BJ (cell line): ENCODE data around the gene AGTPBP1. TPM values are rescaled to one million over a fixed set of nuclear protein-coding genes. Genes with fewer than 3 reads are reported as not detected.
A peak's percentile ranks its signal among the peaks of the same experiment; 100 is the strongest.

Experiments used
- CTCF ChIA-PET: fragments of 350-600 bp; formaldehyde crosslinking; extraction: SDS; loops from one replicate; lab custom pipeline; 2021; ENCODE audit warnings: antibody characterized with exemption, inconsistent platforms; lab: Yijun Ruan, JAX
- POLR2A ChIA-PET: fragments of 300-600 bp; sonication (Branson Sonifier 250); formaldehyde crosslinking; extraction: SDS; loops from one replicate; lab custom pipeline; 2021; ENCODE audit warnings: antibody characterized with exemption; lab: Charles Lee
- DNase-seq: peaks from one replicate; pipeline ENCODE4 v3.0.0-alpha.2; 2011; ENCODE audit warnings: low read depth
- H3K27me3 ChIP-seq: 2 replicates; pipeline ENCODE4 v1.6.0; 2011; ENCODE audit warnings: low read length; ENCODE audit not compliant: control insufficient read depth, insufficient read depth
- H3K36me3 ChIP-seq: 2 replicates; pipeline ENCODE4 v1.5.1; 2011; ENCODE audit warnings: low read length; ENCODE audit not compliant: control insufficient read depth, insufficient read depth
- H3K4me3 ChIP-seq: 2 replicates; pipeline ENCODE4 v1.5.1; 2011; ENCODE audit warnings: low read depth, mild to moderate bottlenecking, control low read depth, low read length
- polyA plus RNA-seq: library from polyadenylated mRNA; depleted of rRNA; stranded (reverse); fragments of >200 nt; gene quantifications from 2 replicates; pipeline ENCODE4 v1.2.3, GENCODE V29; 2011
- TF ChIP-seq, protein P1 (sequence below): IDR thresholded peaks from 2 replicates; pipeline ENCODE4 v1.5.1; 2011; ENCODE audit warnings: low read depth, mild to moderate bottlenecking, control low read depth, inconsistent platforms, low read length, moderate library complexity; ENCODE audit not compliant: insufficient read depth

The AGTPBP1 gene
- polyA plus RNA-seq, 1 experiment: 2.5 TPM

DNA sequence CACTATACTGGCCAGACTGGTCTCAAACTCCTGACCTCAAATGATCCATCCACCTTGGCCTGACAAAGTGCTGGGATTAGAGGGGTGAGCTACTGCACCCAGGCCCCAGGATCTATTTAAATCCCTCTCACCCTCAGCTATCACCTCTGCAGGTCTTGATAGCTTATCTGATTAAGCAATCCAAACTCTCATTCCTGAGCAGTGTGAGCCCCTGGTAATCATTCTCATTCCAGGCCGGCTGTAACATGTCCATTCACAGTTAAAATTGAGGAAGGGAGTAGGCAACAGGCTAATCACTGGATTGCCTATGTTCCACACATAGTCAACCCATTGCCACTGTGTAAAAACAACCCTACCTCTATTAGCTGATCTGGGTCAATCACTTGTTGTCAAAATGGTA, 111.1 kb downstream of the AGTPBP1 start:
- DNase-seq: no peak
- CTCF ChIA-PET: interaction anchor here (0.9 kb wide), 1 partner anchor 9 kb away, joined by 3 read pairs; no protein-coding TSS in a partner anchor
- Histone ChIP-seq H3K4me3 (no peak overlapping the region), H3K36me3 (no peaks in the 10 kb centered on the region), H3K27me3 (no peaks in the 10 kb centered on the region)
- POLR2A ChIA-PET: no interaction called here
- TF ChIP-seq, protein P1, sequence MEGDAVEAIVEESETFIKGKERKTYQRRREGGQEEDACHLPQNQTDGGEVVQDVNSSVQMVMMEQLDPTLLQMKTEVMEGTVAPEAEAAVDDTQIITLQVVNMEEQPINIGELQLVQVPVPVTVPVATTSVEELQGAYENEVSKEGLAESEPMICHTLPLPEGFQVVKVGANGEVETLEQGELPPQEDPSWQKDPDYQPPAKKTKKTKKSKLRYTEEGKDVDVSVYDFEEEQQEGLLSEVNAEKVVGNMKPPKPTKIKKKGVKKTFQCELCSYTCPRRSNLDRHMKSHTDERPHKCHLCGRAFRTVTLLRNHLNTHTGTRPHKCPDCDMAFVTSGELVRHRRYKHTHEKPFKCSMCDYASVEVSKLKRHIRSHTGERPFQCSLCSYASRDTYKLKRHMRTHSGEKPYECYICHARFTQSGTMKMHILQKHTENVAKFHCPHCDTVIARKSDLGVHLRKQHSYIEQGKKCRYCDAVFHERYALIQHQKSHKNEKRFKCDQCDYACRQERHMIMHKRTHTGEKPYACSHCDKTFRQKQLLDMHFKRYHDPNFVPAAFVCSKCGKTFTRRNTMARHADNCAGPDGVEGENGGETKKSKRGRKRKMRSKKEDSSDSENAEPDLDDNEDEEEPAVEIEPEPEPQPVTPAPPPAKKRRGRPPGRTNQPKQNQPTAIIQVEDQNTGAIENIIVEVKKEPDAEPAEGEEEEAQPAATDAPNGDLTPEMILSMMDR: no peak

DNA sequence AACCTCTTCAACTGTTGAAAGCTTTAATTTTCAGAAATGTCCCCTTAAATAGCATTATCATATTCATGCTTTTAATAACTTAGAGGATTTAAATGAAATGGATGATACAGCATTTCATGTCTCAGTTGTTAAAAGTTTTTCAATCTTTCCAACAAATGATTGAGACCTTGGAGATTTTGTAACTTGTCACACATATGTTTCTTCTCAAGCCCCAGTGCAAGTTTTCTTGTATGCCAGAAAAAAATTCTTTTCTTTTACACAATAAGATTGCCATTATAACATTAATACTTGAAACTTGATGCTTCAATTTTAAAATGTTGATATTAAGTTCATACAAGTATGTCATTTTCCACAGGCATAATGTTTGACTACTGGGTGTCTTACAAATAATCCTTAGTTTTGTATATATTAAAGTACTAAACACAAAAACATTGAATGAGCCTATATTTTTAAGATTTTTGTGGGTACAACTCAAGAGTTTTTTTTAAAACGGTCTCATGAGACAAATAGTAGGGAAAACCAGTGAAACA, 124.5 kb downstream of the AGTPBP1 start:
- Histone ChIP-seq H3K27me3 (no peaks in the 10 kb centered on the region), H3K4me3 (no peak overlapping the region), H3K36me3 (no peaks in the 10 kb centered on the region)
- CTCF ChIA-PET: no interaction called here
- POLR2A ChIA-PET: no interaction called here
- DNase-seq: no peak
- TF ChIP-seq, protein P1: no peak

DNA sequence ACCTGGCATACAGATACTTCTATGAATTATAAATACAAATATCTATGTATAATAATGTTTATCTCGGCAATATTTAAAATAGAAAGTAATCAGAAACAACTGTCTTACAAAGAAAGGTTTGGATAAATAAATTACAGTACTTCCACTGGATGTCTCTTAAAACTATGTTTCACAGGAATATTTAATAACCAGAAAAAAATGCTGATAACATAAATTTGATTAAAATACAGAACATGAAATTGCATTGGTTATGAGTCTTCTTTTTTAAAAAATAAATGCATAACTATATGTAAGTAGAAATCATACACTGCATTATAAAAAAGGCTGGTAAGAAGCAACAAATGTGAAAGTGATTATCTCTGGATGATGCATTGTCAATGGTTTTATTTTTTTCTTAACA, 126.0 kb downstream of the AGTPBP1 start:
- TF ChIP-seq, protein P1: no peak
- no peak for DNase-seq
- Histone ChIP-seq H3K4me3 (no peak overlapping the region), H3K36me3 (no peaks in the 10 kb centered on the region), H3K27me3 (no peaks in the 10 kb centered on the region)
- ChIA-PET POLR2A (no interaction called here), CTCF (no interaction called here)

DNA sequence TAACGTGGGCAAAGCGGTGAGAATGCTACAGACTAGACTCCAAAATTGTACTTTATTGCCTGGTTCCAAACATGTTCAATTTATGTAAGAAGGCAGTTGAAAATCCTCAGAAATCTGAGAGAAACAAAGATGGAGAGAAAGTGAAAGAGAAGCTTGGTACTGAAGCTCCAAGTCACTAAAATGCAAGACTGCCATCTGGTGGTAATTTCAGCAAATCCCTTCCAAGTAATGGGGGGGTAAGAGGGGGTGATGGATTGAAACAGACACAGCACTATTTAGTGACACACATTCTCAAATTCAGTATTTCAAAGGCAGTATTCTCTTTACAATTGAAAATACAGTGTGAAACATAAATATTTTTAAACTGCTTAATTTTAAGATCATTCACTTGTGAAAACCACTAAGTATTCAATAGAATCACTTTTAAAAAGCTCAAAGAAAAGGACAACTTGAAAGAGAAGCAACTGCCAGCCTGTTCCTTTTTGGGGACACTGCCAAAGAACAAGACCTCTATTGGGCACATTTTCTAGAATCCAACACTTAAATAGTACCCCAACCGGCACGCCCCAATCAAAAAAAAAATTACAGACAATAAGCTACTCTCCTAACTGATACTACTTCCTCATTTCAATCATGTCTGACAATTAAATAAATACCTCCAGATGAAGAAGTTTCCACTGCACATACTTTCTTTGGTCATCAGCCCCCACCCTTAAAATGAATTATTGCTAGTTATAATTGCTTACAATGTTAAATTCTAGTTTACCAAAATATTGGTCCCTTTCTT, 131.5 kb downstream of the AGTPBP1 start:
- TF ChIP-seq, protein P1: peak; percentile 77
- H3K27me3 ChIP-seq: no peaks in the 10 kb centered on the region
- peak; percentile 18 for DNase-seq
- ChIA-PET POLR2A (interaction anchor here (0.5 to 0.6 kb wide), 3 partner anchors 33 to 299 kb away, joined by 3 to 5 read pairs (median 3); no protein-coding TSS in a partner anchor), CTCF (interaction anchor here (0.6 to 2.1 kb wide), 27 partner anchors 10 to 1226 kb away, joined by 3 to 35 read pairs (median 4); no protein-coding TSS in a partner anchor)
- H3K4me3 ChIP-seq: peak overlapping the region; percentile 1; the same call in 1 of the 2 replicates
- no peaks in the 10 kb centered on the region for H3K36me3 ChIP-seq

DNA sequence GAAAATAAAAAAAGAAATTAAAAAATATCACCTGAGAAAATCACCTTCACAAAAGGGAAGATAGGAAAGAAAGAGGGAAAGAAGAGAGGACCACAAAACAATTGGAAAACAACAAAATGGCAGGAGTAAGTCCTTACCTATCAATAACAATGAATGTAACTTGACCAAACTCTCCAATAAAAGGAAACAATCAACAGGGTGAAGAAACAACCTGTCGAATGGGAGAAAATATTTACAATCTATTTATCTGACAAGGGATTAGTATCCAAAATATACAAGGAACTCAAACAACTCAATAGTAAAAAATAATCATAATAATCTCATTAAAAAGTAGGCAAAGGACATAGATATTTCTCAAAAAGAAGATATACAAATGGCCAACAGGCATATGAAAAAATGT, 135.8 kb downstream of the AGTPBP1 start:
- no peak for DNase-seq
- no peaks in the 10 kb centered on the region for H3K36me3 ChIP-seq
- H3K27me3 ChIP-seq: no peaks in the 10 kb centered on the region
- CTCF ChIA-PET: no interaction called here
- H3K4me3 ChIP-seq: no peak overlapping the region
- TF ChIP-seq, protein P1: no peak
- POLR2A ChIA-PET: no interaction called here
